Limb (tissue), 2 donors: ENCODE data around the gene TRAPPC11.
A peak's percentile ranks its signal among the peaks of the same experiment; 100 is the strongest.
"Not testable (repeated sequence)": the region's sequence is repeated elsewhere in the genome, so short reads cannot be mapped to it uniquely, and the experiment has no call there.

Experiments used
- DNase-seq, 2 donors: peaks; one replicate each; pipeline ENCODE4 v3.0.0-alpha.2; 2016; ENCODE audit errors: extremely low spot score in 2 of 2

Gene TRAPPC11

GRCh38 chr4:183659029-183659871 is at the start of gene TRAPPC11, which contains the start of gene RWDD4:
Gene TRAPPC11, plus strand, starts transcription at chr4:183659293. Its CDS starts 4,575 bp downstream, at chr4:183663868.
Gene RWDD4, minus strand, starts transcription at chr4:183659185. Its CDS starts 233 bp downstream, at chr4:183658952.
- DNase-seq: peak; percentile 98 to 99

GRCh38 chr4:183610033-183610432 is 49.1 kb upstream of the TRAPPC11 start:
- no peak for DNase-seq

GRCh38 chr4:183610613-183611012 is 48.5 kb upstream of the TRAPPC11 start:
- DNase-seq: no peak

GRCh38 chr4:183611210-183611830 is 47.8 kb upstream of the TRAPPC11 start:
- no peak for DNase-seq

GRCh38 chr4:183612329-183613250 is 46.5 kb upstream of the TRAPPC11 start:
- DNase-seq: no peak

- no peak for DNase-seq
Observed at GRCh38 chr4:183617075-183617474, 42.0 kb upstream of the TRAPPC11 start.

- DNase-seq: no peak
Observed at GRCh38 chr4:183618681-183619080, 40.4 kb upstream of the TRAPPC11 start.

GRCh38 chr4:183620421-183620820 is 38.7 kb upstream of the TRAPPC11 start:
- DNase-seq: no peak

- no peak for DNase-seq
Observed at GRCh38 chr4:183621875-183622274, 37.2 kb upstream of the TRAPPC11 start.

GRCh38 chr4:183624548-183624947 is 34.5 kb upstream of the TRAPPC11 start:
- no peak for DNase-seq

- DNase-seq: no peak
Observed at GRCh38 chr4:183626168-183626567, 32.9 kb upstream of the TRAPPC11 start.

- not testable (repeated sequence) for DNase-seq
Observed at GRCh38 chr4:183627286-183627685, 31.8 kb upstream of the TRAPPC11 start.

- no peak for DNase-seq
Observed at GRCh38 chr4:183627979-183628588, 31.0 kb upstream of the TRAPPC11 start.

GRCh38 chr4:183631577-183632198 is 27.4 kb upstream of the TRAPPC11 start:
- DNase-seq: no peak

GRCh38 chr4:183632689-183633088 is 26.4 kb upstream of the TRAPPC11 start:
- no peak for DNase-seq

GRCh38 chr4:183633476-183634400 is 25.4 kb upstream of the TRAPPC11 start:
- DNase-seq: no peak

- no peak for DNase-seq
Observed at GRCh38 chr4:183635321-183635720, 23.8 kb upstream of the TRAPPC11 start.

- no peak for DNase-seq
Observed at GRCh38 chr4:183635741-183636140, 23.4 kb upstream of the TRAPPC11 start.

- DNase-seq: no peak
Observed at GRCh38 chr4:183636503-183636902, 22.6 kb upstream of the TRAPPC11 start.

GRCh38 chr4:183636923-183637322 is 22.2 kb upstream of the TRAPPC11 start:
- no peak for DNase-seq
